DMS 273 (cell line): ENCODE measurements around the gene CDHR5.

Source experiments
- DNase-seq: peaks from one replicate; lab custom pipeline; 2025; ENCODE audit not compliant: unreplicated experiment; lab: John Stamatoyannopoulos, UW

Gene CDHR5

GRCh38 chr11:623349-623869 lies 1.3 kb downstream of the CDHR5 start:
- no peak for DNase-seq

- DNase-seq, result no peak
Measured at GRCh38 chr11:621838-622237, 2.9 kb downstream of the CDHR5 start.

GRCh38 chr11:620935-621814 lies 3.6 kb downstream of the CDHR5 start:
- DNase-seq, result no peak

- no peak for DNase-seq
Measured at GRCh38 chr11:620201-620600, 4.6 kb downstream of the CDHR5 start.

GRCh38 chr11:619628-620050 lies 5.1 kb downstream of the CDHR5 start:
- no peak for DNase-seq

- no peak for DNase-seq
Measured at GRCh38 chr11:618856-619627, 5.7 kb downstream of the CDHR5 start.

- DNase-seq, result no peak
Measured at GRCh38 chr11:617912-618682, 6.7 kb downstream of the CDHR5 start.

- no peak for DNase-seq
Measured at GRCh38 chr11:617199-617911, 7.4 kb downstream of the CDHR5 start.

- no peak for DNase-seq
Measured at GRCh38 chr11:616320-617198, 8.2 kb downstream of the CDHR5 start.

- DNase-seq, result no peak
Measured at GRCh38 chr11:615504-616319, 9.0 kb downstream of the CDHR5 start, which contains the start of gene IRF7. TSS of gene IRF7 (minus strand) at chr11:615950. CDS start at chr11:615364, 586 bp downstream.

- DNase-seq, result no peak
Measured at GRCh38 chr11:614623-615503, 9.9 kb downstream of the CDHR5 start.

- no peak for DNase-seq
Measured at GRCh38 chr11:614021-614622, 10.6 kb downstream of the CDHR5 start.

GRCh38 chr11:613369-613968 lies 11.3 kb downstream of the CDHR5 start:
- peak; percentile 60 for DNase-seq

GRCh38 chr11:612961-613300 lies 11.8 kb downstream of the CDHR5 start:
- DNase-seq, result no peak

GRCh38 chr11:612201-612960 lies 12.4 kb downstream of the CDHR5 start:
- DNase-seq, result peak; percentile 58
